Pancreas (tissue), 10 donors: ENCODE data around the gene CCDC116. TPM values are rescaled to one million over a fixed set of nuclear protein-coding genes. Genes with fewer than 3 reads are reported as not detected.

Experiments
- ATAC-seq, 4 donors: fragments of 200-7000 bp; cut with Tn5 transposase; one replicate each; pipeline versions ENCODE4 v1.8.0 to v1.9.1; 2020; ENCODE audit warnings: mild to moderate bottlenecking in 4 of 4, moderate library complexity in 4 of 4
- DNase-seq, 6 donors: peaks; one replicate each; pipeline ENCODE4 v3.0.0-alpha.2; 2020
- FAIRE-seq: peaks from 2 replicates; lab custom pipeline; 2012; peaks lifted over from hg19 to GRCh38; lab: Jason Lieb, UNC
- H3K27ac ChIP-seq, 4 donors: fragments of 200-600 bp; sonication (generic); 1 replicate in 3 of 4; 2 replicates in 1 of 4; pipeline versions ENCODE4 v1.5.0 to v1.8.0; 2020
- H3K27me3 ChIP-seq, 4 donors: fragments of 200-600 bp; one replicate each; pipeline ENCODE4 v1.8.0; 2021
- H3K36me3 ChIP-seq, 3 donors: fragments of 200-600 bp; sonication (generic) in 1 of 3; one replicate each; pipeline versions ENCODE4 v1.5.0 to v1.8.0; 2020 to 2021
- H3K4me1 ChIP-seq, 3 donors: fragments of 200-600 bp; one replicate each; pipeline ENCODE4 v1.8.0; 2021
- H3K4me3 ChIP-seq, 4 donors: fragments of 200-600 bp; sonication (generic) in 2 of 4; one replicate each; pipeline versions ENCODE4 v1.5.0 to v1.8.0; 2020 to 2021
- H3K9me3 ChIP-seq, 4 donors: fragments of 200-600 bp; one replicate each; pipeline ENCODE4 v1.8.0; 2021
- WGBS, 2 donors: extraction: QIAGEN DNeasy Blood & Tissue Kit; methylation state at CpG; one replicate each; pipeline ENCODE4 v1.1.7; 2013; 5-methylcytosine and 5-hydroxymethylcytosine counted together
- intact Hi-C, 3 donors: fragments of 100-400 bp; cut with DNase I; formaldehyde crosslinking; loops; one replicate each; pipeline versions ENCODE4 v1.11.1 to v1.14.2; 2022
- polyA plus RNA-seq, 2 donors: library from polyadenylated mRNA; stranded (reverse); fragments of 200-250 nt; gene quantifications; one replicate each; pipeline ENCODE4 v1.2.3, GENCODE V29; 2013
- total RNA-seq, 6 donors: library from RNA; stranded (reverse); fragmentation: NEBNext Ultra II Directional in 4 of 6; extraction: Animal tissue kit (Norgen Biotek cat#: 25700) in 4 of 6; gene quantifications; one replicate each; pipeline versions ENCODE4 v1.2.1 to v1.2.4, GENCODE V29; 2021 to 2023
- TF ChIP-seq, protein P1 (sequence below), 4 donors: fragments of 200-600 bp; sonication (generic) in 3 of 4; IDR thresholded peaks; one replicate each; pipeline versions ENCODE4 v1.5.0 to v1.8.0; 2021; ENCODE audit warnings: antibody characterized with exemption in 4 of 4
- donor health status: healthy with polysubstance abuse.
- donor health status: DM: no; HTN: no; CAD: no; lungs with moderate emphysema.
- donor health status: DM: no; HTN: no; CAD: no.
- donor health status: control.
- donor health status: control.
- donor health status: Bipolar disorder and iron deficiency.
- donor health status: DM: yes; HTN: yes; CAD: no.
- donor health status: DM: no; HTN: no; CAD: no.
- donor health status: DM: no; HTN: no; CAD: no.
- donor health status: DM: yes; HTN: yes; CAD: no.

CCDC116 gene
- total and polyA plus RNA-seq, 8 donors: 0.12 to 1.3 (median 0.34) TPM; not detected in 1

DNA sequence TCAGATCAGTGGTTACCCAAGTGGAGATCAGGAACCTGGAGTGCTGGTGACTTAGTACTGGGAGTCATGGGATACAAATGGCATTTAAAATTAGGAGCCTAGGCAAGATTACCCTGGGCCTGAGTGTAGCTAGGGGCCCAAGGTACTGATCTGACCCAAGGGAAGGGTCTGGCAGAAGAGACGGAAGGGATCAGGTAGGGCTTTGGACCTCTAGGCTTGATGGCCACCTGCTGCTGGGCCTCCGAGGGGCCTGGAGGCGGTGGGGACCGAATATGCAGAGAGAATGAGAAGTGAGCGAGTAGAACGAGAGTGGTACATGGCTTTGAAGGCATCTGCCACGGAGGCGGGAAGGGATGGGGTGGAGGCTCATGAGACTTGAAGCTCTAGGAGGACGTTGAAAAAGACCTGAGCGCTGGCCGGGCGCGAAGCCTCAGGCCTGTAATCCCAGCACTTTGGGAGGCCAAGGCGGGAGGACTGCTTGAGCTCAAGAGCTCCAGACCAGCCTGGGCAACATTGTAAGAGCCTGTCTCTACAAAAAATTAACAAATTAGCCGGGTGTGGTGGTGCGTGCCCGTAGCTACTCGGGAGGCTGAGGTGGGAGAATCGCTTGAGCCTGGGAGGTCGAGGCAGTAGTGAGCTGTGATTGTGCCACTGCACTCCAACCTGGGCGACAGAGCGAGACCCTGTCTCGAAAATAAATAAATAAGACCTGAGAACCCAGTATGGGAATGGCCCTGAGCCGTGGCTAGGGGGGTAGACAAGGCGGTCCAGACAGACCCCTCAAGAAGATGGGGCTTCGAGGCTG is 32.7 kb downstream of the CCDC116 start:
- TF ChIP-seq, protein P1, sequence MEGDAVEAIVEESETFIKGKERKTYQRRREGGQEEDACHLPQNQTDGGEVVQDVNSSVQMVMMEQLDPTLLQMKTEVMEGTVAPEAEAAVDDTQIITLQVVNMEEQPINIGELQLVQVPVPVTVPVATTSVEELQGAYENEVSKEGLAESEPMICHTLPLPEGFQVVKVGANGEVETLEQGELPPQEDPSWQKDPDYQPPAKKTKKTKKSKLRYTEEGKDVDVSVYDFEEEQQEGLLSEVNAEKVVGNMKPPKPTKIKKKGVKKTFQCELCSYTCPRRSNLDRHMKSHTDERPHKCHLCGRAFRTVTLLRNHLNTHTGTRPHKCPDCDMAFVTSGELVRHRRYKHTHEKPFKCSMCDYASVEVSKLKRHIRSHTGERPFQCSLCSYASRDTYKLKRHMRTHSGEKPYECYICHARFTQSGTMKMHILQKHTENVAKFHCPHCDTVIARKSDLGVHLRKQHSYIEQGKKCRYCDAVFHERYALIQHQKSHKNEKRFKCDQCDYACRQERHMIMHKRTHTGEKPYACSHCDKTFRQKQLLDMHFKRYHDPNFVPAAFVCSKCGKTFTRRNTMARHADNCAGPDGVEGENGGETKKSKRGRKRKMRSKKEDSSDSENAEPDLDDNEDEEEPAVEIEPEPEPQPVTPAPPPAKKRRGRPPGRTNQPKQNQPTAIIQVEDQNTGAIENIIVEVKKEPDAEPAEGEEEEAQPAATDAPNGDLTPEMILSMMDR (IDR thresholded peaks at IDR 0.05): no peak
- Histone ChIP-seq H3K27ac (peak overlapping the region; percentile 84 to 92 (median 87)), H3K36me3 (no peaks in the 10 kb centered on the region), H3K27me3 (no peaks in the 10 kb centered on the region), H3K4me3 (peak overlapping the region; percentile 41 to 74 (median 66)), H3K4me1 (peaks cover 0 to 7% (median 0%) of the 10 kb centered on the region in 3 donors), H3K9me3 (no peaks in the 10 kb centered on the region)
- WGBS, 2 donors: 68 to 72% methylated on average over 25 to 26 of the region's 26 CpGs
- ATAC-seq (no peak), FAIRE-seq (no peak), DNase-seq (no peak)
- intact Hi-C loops: no loop called here

DNA sequence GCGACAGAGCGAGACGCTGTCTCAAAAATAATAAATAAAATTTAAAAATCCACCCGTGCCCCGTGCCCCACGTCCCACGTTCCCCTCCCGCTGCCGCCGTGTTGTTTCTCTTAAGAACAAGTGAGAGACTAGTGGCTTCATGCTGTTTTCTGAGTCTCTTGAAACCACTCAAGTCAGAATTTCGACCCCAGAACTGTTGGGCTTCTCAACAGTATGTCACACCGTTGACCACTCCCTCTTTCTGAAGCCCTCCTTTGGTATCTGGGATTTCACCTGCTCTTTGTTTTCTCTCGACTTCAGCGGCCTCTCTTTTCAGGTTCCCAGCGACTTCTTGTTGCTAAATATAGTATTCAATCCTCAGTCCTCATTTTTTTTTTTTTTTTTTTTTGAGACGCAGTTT is 34.2 kb downstream of the CCDC116 start:
- DNase-seq: no peak
- intact Hi-C loops: no loop called here
- FAIRE-seq: no peak
- TF ChIP-seq, protein P1 (IDR thresholded peaks at IDR 0.05): no peak
- 31 to 37% methylated on average over 16 of the region's 16 CpGs for WGBS, 2 donors
- peak overlapping the region; percentile 41 to 74 (median 66) for H3K4me3 ChIP-seq
- peak overlapping the region; percentile 84 to 92 (median 87) for H3K27ac ChIP-seq
- peak in 1 of 4 donors; percentile 5 for ATAC-seq
- peaks cover 0 to 7% (median 0%) of the 10 kb centered on the region in 3 donors for H3K4me1 ChIP-seq
- H3K9me3 ChIP-seq: no peaks in the 10 kb centered on the region
- H3K36me3 ChIP-seq: peaks cover 0 to 15% (median 9%) of the 10 kb centered on the region in 3 donors
- no peaks in the 10 kb centered on the region for H3K27me3 ChIP-seq

DNA sequence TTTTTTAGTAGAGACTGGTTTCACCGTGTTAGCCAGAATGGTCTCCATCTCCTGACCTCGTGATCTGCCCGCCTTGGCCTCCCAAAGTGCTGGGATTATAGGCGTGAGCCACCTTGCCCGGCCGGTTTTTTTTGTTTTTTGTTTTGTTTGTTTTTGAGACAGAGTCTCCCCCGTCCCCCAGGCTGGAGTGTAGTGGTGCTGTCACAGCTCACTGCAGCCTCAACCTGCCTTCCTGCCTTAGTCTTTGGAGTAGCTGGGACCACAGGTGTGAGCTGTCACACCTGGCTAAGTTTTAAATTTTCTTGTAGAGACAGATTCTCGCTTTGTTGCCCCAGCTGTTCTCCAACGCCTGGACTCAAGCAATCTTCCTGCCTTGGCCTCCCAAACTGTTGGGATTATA is 36.5 kb downstream of the CCDC116 start:
- Histone ChIP-seq H3K4me1 (peaks cover 0 to 7% (median 0%) of the 10 kb centered on the region in 3 donors), H3K36me3 (peaks cover 0 to 35% (median 14%) of the 10 kb centered on the region in 3 donors), H3K4me3 (no peak overlapping the region), H3K27ac (no peak overlapping the region), H3K9me3 (no peaks in the 10 kb centered on the region), H3K27me3 (no peaks in the 10 kb centered on the region)
- 23 to 26% methylated on average over 8 to 9 of the region's 9 CpGs for WGBS, 2 donors
- ATAC-seq (no peak), DNase-seq (no peak), FAIRE-seq (no peak)
- TF ChIP-seq, protein P1 (IDR thresholded peaks at IDR 0.05): no peak
- intact Hi-C loops: no loop called here

- TF ChIP-seq, protein P1 (IDR thresholded peaks at IDR 0.05): no peak
- Histone ChIP-seq H3K27me3 (no peaks in the 10 kb centered on the region), H3K4me3 (no peak overlapping the region), H3K4me1 (peaks cover 0 to 6% (median 0%) of the 10 kb centered on the region in 3 donors), H3K36me3 (peaks cover 0 to 51% (median 18%) of the 10 kb centered on the region in 3 donors), H3K27ac (no peak overlapping the region), H3K9me3 (no peaks in the 10 kb centered on the region)
- intact Hi-C loops: no loop called here
- no peak for FAIRE-seq
- 81 to 82% methylated on average over 6 of the region's 6 CpGs for WGBS, 2 donors
- no peak for ATAC-seq
- DNase-seq: no peak
Observed at GRCh38 chr22:21672107-21672629, 39.6 kb downstream of the CCDC116 start.
